Transverse colon (tissue), 4 donors: ENCODE measurements around the gene RAB3IL1.

ENCODE experiments used
- EP300 ChIP-seq: sonication (generic); formaldehyde crosslinking; IDR thresholded peaks from one replicate; pipeline ENCODE4 v1.6.1; 2017; ENCODE audit warnings: antibody characterized with exemption, low read depth
- POLR2A ChIP-seq: fragments of 450-650 bp; IDR thresholded peaks from one replicate; pipeline ENCODE4 v1.6.1; 2016; ENCODE audit warnings: antibody characterized with exemption, mild to moderate bottlenecking, moderate library complexity
- POLR2AphosphoS5 ChIP-seq, 3 donors: sonication (generic); formaldehyde crosslinking; IDR thresholded peaks; one replicate each; pipeline ENCODE4 v1.6.1; 2016; ENCODE audit warnings: antibody characterized with exemption in 3 of 3
- TF ChIP-seq, protein P1 (sequence below), 5 experiments: fragments of 200-600 bp in 3 of 5; fragments of 450-650 bp in 2 of 5; sonication (generic) in 3 of 5; IDR thresholded peaks; 1 replicate in 2 of 5; 2 replicates in 3 of 5; pipeline ENCODE4 v1.5.1; 2016 to 2017; ENCODE audit warnings: antibody characterized with exemption in 5 of 5, inconsistent platforms in 3 of 5, mild to moderate bottlenecking in 2 of 5, moderate library complexity in 1 of 5

DNA sequence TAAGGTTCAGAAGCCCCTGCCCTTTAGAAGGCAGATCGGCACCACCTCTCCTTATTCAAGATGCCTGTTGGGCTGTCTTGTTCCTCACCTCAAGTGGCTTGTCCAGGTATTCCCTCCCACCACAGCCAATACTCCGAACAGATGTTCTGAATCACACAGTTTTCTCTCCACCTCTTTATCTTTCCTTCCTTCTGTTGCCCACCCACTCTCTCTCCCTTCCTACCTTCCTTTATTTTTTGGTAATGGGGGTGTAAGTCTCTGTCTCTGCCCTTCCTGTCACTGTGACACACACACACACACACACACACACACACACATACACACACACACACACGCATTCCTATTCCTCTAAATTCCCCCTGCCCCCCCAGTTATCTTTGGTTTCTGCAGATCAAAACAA, 41.2 kb upstream of the RAB3IL1 start:
- TF ChIP-seq EP300 = no peak
- TF ChIP-seq, protein P1, sequence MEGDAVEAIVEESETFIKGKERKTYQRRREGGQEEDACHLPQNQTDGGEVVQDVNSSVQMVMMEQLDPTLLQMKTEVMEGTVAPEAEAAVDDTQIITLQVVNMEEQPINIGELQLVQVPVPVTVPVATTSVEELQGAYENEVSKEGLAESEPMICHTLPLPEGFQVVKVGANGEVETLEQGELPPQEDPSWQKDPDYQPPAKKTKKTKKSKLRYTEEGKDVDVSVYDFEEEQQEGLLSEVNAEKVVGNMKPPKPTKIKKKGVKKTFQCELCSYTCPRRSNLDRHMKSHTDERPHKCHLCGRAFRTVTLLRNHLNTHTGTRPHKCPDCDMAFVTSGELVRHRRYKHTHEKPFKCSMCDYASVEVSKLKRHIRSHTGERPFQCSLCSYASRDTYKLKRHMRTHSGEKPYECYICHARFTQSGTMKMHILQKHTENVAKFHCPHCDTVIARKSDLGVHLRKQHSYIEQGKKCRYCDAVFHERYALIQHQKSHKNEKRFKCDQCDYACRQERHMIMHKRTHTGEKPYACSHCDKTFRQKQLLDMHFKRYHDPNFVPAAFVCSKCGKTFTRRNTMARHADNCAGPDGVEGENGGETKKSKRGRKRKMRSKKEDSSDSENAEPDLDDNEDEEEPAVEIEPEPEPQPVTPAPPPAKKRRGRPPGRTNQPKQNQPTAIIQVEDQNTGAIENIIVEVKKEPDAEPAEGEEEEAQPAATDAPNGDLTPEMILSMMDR (IDR thresholded peaks at IDR 0.05) = no peak
- no peak for TF ChIP-seq POLR2A
- no peak for TF ChIP-seq POLR2AphosphoS5 (IDR thresholded peaks at IDR 0.05)
